Osteoblast (primary cell): ENCODE data around the gene PRPF40A. TPM values are rescaled to one million over a fixed set of nuclear protein-coding genes. Genes with fewer than 3 reads are reported as not detected.

Experiments used
- DNase-seq: peaks from one replicate; pipeline ENCODE4 v3.0.0; 2011; ENCODE audit warnings: low spot score, mixed read lengths; ENCODE audit not compliant: insufficient read length; ENCODE audit errors: missing footprints
- H2AFZ ChIP-seq: 2 replicates; pipeline ENCODE4 v1.6.0; 2011; ENCODE audit warnings: mild to moderate bottlenecking, low read length
- H3K27ac ChIP-seq: 2 replicates; pipeline ENCODE4 v1.5.1; 2011; ENCODE audit warnings: mild to moderate bottlenecking, low read depth, low read length, moderate library complexity
- H3K27me3 ChIP-seq: 2 replicates; pipeline ENCODE4 v1.6.0; 2012; ENCODE audit warnings: mild to moderate bottlenecking, control low read depth, inconsistent platforms, low read length, moderate library complexity; ENCODE audit not compliant: insufficient read depth
- H3K36me3 ChIP-seq: 2 replicates; pipeline ENCODE4 v1.5.1; 2011; ENCODE audit warnings: mild to moderate bottlenecking, low read length, control low read depth, moderate library complexity; ENCODE audit not compliant: insufficient read depth
- H3K4me1 ChIP-seq: 2 replicates; pipeline ENCODE4 v1.5.1; 2011; ENCODE audit warnings: mild to moderate bottlenecking, low read length, control low read depth, moderate library complexity; ENCODE audit not compliant: insufficient read depth
- H3K4me2 ChIP-seq: 2 replicates; pipeline ENCODE4 v1.6.0; 2011; ENCODE audit warnings: mild to moderate bottlenecking, low read length; ENCODE audit not compliant: insufficient read depth
- H3K4me3 ChIP-seq: fragments of 200-600 bp; sonication (generic); 3 replicates; pipeline ENCODE4 v1.5.1; 2012; ENCODE audit warnings: mild to moderate bottlenecking, low read length, inconsistent platforms; ENCODE audit not compliant: insufficient read depth
- H3K79me2 ChIP-seq: 2 replicates; pipeline ENCODE4 v1.6.0; 2012; ENCODE audit warnings: mild to moderate bottlenecking, low read length, control low read depth, inconsistent platforms; ENCODE audit not compliant: insufficient read depth
- H3K9me3 ChIP-seq: 2 replicates; pipeline ENCODE4 v1.5.1; 2011; ENCODE audit warnings: low read depth, low read length, control low read depth
- H4K20me1 ChIP-seq: 2 replicates; pipeline ENCODE4 v1.6.0; 2012; ENCODE audit warnings: mild to moderate bottlenecking, low read length, control low read depth; ENCODE audit not compliant: insufficient read depth
- total RNA-seq: library from RNA; depleted of rRNA; stranded (reverse); fragments of >200 nt; gene quantifications from 2 replicates; pipeline ENCODE4 v1.2.3, GENCODE V29; 2012
- TF ChIP-seq, protein P1 (sequence below): IDR thresholded peaks from 2 replicates; pipeline ENCODE4 v1.5.1; 2011; ENCODE audit warnings: mild to moderate bottlenecking, low read depth, low read length, moderate library complexity; ENCODE audit errors: extremely low read depth

PRPF40A gene
- total RNA-seq, 1 donor: 109 TPM

DNA sequence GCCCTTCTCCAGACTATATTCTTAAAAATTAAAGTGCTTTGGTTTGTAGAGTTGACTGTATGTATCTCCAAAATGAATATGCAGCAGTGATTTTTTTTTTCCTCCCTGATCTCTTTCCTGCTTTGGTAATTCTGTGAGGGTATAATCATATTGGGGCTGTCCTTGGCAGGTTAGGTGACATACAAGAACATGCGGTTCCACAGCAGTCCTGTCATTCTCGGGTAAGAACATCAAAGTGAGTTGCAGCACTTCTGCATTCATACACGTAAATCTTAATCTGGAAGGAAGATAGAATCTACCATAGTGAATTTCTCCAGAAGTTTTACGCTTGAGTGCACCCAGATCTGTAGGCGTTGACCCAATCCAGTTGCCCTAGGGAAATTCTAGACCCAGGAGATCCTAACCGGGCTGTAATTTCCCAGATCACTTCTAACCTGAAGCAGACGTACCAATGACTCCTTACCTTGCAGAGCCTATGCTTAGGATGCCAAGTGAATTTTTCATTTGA is 109.4 kb downstream of the PRPF40A start:
- H3K4me1 ChIP-seq: peaks cover 18% of the 10 kb centered on the region
- H3K4me3 ChIP-seq: no peak overlapping the region
- TF ChIP-seq, protein P1, sequence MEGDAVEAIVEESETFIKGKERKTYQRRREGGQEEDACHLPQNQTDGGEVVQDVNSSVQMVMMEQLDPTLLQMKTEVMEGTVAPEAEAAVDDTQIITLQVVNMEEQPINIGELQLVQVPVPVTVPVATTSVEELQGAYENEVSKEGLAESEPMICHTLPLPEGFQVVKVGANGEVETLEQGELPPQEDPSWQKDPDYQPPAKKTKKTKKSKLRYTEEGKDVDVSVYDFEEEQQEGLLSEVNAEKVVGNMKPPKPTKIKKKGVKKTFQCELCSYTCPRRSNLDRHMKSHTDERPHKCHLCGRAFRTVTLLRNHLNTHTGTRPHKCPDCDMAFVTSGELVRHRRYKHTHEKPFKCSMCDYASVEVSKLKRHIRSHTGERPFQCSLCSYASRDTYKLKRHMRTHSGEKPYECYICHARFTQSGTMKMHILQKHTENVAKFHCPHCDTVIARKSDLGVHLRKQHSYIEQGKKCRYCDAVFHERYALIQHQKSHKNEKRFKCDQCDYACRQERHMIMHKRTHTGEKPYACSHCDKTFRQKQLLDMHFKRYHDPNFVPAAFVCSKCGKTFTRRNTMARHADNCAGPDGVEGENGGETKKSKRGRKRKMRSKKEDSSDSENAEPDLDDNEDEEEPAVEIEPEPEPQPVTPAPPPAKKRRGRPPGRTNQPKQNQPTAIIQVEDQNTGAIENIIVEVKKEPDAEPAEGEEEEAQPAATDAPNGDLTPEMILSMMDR: no peak
- no peaks in the 10 kb centered on the region for H3K27me3 ChIP-seq
- H3K79me2 ChIP-seq: no peaks in the 10 kb centered on the region
- H2AFZ ChIP-seq: no peak overlapping the region
- H3K4me2 ChIP-seq: no peak overlapping the region
- no peaks in the 10 kb centered on the region for H3K9me3 ChIP-seq
- no peaks in the 10 kb centered on the region for H3K36me3 ChIP-seq
- no peaks in the 10 kb centered on the region for H4K20me1 ChIP-seq
- no peak overlapping the region for H3K27ac ChIP-seq
- no peak for DNase-seq

DNA sequence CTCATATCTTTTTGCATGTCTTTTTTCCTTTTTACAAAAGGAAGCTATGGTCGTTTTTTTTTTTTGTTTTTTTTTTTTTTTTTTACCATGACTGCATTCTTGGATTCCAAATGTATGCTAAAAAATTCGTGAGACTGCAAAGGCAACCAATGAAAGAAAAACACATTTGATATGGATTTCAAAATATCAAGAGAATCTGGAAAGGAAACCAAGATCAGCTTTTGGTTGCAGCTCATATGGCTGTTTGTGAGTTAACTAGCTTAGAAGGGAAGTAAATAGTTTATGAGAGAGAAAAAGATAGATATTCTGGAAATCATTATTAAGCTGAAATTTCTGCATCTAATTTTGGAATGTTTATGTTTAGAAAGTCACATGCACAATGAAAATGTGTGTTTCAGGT is 110.3 kb downstream of the PRPF40A start:
- Histone ChIP-seq H3K27ac (no peak overlapping the region), H3K9me3 (no peaks in the 10 kb centered on the region), H3K36me3 (no peaks in the 10 kb centered on the region), H3K79me2 (no peaks in the 10 kb centered on the region), H3K4me2 (no peak overlapping the region), H2AFZ (no peak overlapping the region), H3K4me3 (no peak overlapping the region), H3K27me3 (no peaks in the 10 kb centered on the region), H3K4me1 (peaks cover 11% of the 10 kb centered on the region), H4K20me1 (no peaks in the 10 kb centered on the region)
- DNase-seq: no peak
- TF ChIP-seq, protein P1: no peak

DNA sequence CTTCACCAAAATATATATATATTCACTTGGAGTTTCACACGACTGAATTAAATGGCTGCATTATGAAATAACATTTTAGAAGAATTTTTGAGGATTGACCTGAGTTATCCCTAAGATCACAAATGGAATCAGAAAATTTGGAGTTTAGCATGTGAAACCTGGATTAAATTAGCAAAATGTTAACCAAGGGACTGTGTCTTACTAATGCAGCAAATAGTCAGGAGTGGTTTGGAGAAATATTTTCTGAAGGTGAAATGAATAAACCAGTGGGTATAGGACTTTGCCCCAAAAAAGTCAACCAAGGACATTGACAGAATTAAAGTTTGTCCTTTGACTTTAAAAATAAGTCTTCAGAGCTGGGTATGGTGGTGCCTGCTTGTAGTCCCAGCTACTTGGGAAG is 111.2 kb downstream of the PRPF40A start:
- Histone ChIP-seq H3K79me2 (no peaks in the 10 kb centered on the region), H3K27me3 (no peaks in the 10 kb centered on the region), H3K4me2 (no peak overlapping the region), H3K27ac (no peak overlapping the region), H4K20me1 (no peaks in the 10 kb centered on the region), H2AFZ (no peak overlapping the region), H3K36me3 (no peaks in the 10 kb centered on the region), H3K4me3 (no peak overlapping the region), H3K9me3 (no peaks in the 10 kb centered on the region), H3K4me1 (peaks cover 4% of the 10 kb centered on the region)
- no peak for DNase-seq
- TF ChIP-seq, protein P1: no peak

DNA sequence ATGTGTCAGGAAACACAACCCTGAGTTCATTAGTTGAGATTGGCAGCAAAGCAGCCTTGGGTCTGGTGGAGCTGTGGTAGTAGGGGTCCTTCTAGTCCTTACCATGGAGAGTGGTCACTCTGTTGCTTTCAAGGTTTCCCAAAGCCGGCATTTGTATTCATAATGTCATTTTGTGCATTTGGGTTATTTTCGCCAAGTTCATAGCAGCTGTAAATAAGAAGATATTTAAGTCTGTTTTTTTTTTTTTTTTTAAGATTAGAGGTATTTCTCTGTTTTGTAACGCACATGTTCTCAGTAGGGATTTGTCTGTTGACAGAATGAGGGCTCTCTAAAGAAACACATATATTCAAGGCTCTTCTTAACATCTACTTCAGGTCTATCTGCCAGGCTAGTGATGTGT is 114.1 kb downstream of the PRPF40A start:
- H3K27me3 ChIP-seq: no peaks in the 10 kb centered on the region
- H3K9me3 ChIP-seq: no peaks in the 10 kb centered on the region
- TF ChIP-seq, protein P1: no peak
- no peak overlapping the region for H3K4me2 ChIP-seq
- no peaks in the 10 kb centered on the region for H4K20me1 ChIP-seq
- H2AFZ ChIP-seq: no peak overlapping the region
- no peak overlapping the region for H3K4me3 ChIP-seq
- H3K36me3 ChIP-seq: no peaks in the 10 kb centered on the region
- H3K79me2 ChIP-seq: no peaks in the 10 kb centered on the region
- H3K4me1 ChIP-seq: peaks cover 9% of the 10 kb centered on the region
- no peak for DNase-seq
- no peak overlapping the region for H3K27ac ChIP-seq
